ENCODE results near the gene NFU1.

Gene NFU1

DNA sequence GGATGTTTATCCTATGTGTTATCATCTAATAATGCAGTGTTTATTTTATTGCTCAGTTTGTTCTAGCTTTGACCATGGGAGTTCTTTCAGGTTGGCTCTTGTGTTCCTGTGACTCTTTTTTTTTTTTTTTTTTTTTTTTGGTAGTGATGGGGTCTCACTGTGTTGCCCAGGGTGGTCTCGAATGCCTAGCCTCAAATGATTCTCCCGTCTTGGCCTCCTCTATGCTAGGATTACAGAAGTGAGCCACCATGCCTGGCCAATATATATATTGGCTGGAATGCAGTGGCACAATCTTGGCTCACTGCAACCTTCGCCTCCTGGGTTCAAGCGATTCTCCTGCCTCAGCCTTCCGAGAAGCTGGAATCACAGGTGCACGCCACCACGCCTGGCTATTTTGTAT is 18.9 kb upstream of the NFU1 start:
- TF ChIP-seq SIN3A (IDR thresholded peaks at IDR 0.05; ENCODE audit: borderline replicate concordance, insufficient read depth, low read length) (no peak), FOXP2 (optimal IDR thresholded peaks at IDR 0.05; ENCODE audit: borderline replicate concordance, extremely low read depth, extremely low read length, insufficient read depth) (no peak), POLR2AphosphoS5 (IDR thresholded peaks at IDR 0.05; ENCODE audit: low read depth, low read length) (no peak), TAF1 (IDR thresholded peaks at IDR 0.05; ENCODE audit: borderline replicate concordance, insufficient read depth, low read length) (no peak)
- TF ChIP-seq, protein P1, sequence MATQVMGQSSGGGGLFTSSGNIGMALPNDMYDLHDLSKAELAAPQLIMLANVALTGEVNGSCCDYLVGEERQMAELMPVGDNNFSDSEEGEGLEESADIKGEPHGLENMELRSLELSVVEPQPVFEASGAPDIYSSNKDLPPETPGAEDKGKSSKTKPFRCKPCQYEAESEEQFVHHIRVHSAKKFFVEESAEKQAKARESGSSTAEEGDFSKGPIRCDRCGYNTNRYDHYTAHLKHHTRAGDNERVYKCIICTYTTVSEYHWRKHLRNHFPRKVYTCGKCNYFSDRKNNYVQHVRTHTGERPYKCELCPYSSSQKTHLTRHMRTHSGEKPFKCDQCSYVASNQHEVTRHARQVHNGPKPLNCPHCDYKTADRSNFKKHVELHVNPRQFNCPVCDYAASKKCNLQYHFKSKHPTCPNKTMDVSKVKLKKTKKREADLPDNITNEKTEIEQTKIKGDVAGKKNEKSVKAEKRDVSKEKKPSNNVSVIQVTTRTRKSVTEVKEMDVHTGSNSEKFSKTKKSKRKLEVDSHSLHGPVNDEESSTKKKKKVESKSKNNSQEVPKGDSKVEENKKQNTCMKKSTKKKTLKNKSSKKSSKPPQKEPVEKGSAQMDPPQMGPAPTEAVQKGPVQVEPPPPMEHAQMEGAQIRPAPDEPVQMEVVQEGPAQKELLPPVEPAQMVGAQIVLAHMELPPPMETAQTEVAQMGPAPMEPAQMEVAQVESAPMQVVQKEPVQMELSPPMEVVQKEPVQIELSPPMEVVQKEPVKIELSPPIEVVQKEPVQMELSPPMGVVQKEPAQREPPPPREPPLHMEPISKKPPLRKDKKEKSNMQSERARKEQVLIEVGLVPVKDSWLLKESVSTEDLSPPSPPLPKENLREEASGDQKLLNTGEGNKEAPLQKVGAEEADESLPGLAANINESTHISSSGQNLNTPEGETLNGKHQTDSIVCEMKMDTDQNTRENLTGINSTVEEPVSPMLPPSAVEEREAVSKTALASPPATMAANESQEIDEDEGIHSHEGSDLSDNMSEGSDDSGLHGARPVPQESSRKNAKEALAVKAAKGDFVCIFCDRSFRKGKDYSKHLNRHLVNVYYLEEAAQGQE (IDR thresholded peaks at IDR 0.05; ENCODE audit: insufficient read depth in 1 of 2, low read depth in 2 of 2, low read length in 2 of 2), result no peak

DNA sequence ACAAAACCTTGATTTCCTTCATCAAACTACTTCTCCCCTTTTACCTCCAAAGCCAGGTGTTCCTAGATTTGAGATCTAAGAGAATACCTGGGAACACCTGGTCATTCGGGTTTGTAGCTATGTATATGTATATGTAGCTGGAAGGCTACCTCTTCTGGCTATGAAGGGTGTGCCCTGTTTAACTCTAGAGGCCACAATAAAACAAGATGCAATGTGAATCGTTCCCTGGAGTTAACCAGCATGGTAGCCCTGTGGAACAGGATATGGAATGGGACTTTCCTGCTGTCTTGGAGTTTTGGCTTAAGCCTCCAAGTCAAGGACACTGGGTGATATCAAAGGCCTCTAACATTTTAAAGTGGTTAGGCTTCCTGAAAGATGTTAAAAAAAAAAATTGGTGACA is 17.7 kb upstream of the NFU1 start:
- TF ChIP-seq FOXP2 (optimal IDR thresholded peaks at IDR 0.05; ENCODE audit: borderline replicate concordance, extremely low read depth, extremely low read length, insufficient read depth) (no peak), POLR2AphosphoS5 (IDR thresholded peaks at IDR 0.05; ENCODE audit: low read depth, low read length) (no peak), TAF1 (IDR thresholded peaks at IDR 0.05; ENCODE audit: borderline replicate concordance, insufficient read depth, low read length) (no peak), SIN3A (IDR thresholded peaks at IDR 0.05; ENCODE audit: borderline replicate concordance, insufficient read depth, low read length) (no peak)
- TF ChIP-seq, protein P1 (IDR thresholded peaks at IDR 0.05; ENCODE audit: insufficient read depth in 1 of 2, low read depth in 2 of 2, low read length in 2 of 2), result no peak

DNA sequence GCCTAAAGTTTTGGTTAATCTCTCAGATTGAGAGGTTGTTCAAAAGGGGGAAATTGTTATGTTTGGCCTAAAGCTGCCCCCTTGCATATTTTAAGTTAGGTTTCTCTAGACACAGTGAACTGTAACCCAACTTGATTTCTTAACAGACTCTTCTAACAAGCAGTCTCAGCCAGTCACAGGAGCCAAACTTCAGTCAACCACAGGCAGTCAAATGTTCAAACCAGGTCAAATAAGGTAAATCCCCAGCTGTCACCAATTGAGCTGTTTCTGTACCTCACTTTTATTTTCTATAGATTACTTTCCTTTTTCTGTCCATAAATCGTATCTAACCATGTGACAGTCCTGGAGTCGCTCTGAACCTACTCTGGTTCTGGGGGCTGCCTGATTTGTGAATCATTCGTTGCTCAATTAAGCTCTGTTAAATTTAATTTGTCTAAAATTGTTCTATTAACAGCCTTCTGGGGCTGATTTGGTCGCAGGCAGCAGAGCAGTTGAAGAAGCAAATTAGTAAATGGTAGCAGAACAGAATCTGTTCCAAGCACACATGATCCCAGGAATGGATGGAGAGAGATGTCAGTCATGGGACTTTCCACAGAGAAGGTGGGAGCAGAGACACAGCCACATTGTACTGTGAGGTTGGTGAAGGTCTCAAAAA is 16.4 kb upstream of the NFU1 start:
- TF ChIP-seq FOXP2 (optimal IDR thresholded peaks at IDR 0.05; ENCODE audit: borderline replicate concordance, extremely low read depth, extremely low read length, insufficient read depth) (no peak), POLR2AphosphoS5 (IDR thresholded peaks at IDR 0.05; ENCODE audit: low read depth, low read length) (no peak), TAF1 (IDR thresholded peaks at IDR 0.05; ENCODE audit: borderline replicate concordance, insufficient read depth, low read length) (no peak), SIN3A (IDR thresholded peaks at IDR 0.05; ENCODE audit: borderline replicate concordance, insufficient read depth, low read length) (no peak)
- TF ChIP-seq, protein P1 (IDR thresholded peaks at IDR 0.05; ENCODE audit: insufficient read depth in 1 of 2, low read depth in 2 of 2, low read length in 2 of 2), result no peak

DNA sequence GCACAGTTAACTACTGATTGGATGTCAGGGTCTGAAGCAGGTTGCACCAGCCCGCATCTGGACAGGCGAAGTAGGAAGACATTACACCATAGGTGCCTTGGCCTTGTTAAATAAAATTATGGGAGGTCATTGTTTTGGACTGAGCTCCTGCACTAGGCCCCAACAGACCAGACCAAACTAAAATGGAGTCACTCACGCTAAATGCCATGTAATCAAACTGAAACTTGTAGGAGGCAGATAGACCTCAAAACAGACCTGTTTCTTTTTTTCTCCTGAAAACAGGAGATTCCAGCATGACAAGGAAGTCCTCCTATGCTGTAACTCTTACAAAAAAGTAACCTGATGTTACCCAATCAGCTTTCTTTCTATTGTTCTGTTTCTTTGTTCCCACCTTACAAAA is 15.5 kb upstream of the NFU1 start:
- TF ChIP-seq SIN3A (IDR thresholded peaks at IDR 0.05; ENCODE audit: borderline replicate concordance, insufficient read depth, low read length) (no peak), FOXP2 (optimal IDR thresholded peaks at IDR 0.05; ENCODE audit: borderline replicate concordance, extremely low read depth, extremely low read length, insufficient read depth) (no peak), TAF1 (IDR thresholded peaks at IDR 0.05; ENCODE audit: borderline replicate concordance, insufficient read depth, low read length) (no peak), POLR2AphosphoS5 (IDR thresholded peaks at IDR 0.05; ENCODE audit: low read depth, low read length) (no peak)
- TF ChIP-seq, protein P1 (IDR thresholded peaks at IDR 0.05; ENCODE audit: insufficient read depth in 1 of 2, low read depth in 2 of 2, low read length in 2 of 2), result no peak

Measured in PFSK-1 (cell line).